Activated CD8-positive, alpha-beta T cell treated with anti-CD3 and anti-CD28 coated beads for 36 hours (primary cell): Measurements from ENCODE around the gene FYN. TPM values are rescaled to one million over a fixed set of nuclear protein-coding genes. Genes with fewer than 3 reads are reported as not detected.

Source experiments
- ATAC-seq: fragments of 200-7000 bp; cut with Tn5 transposase; one replicate; pipeline ENCODE4 v1.10.0; 2021; ENCODE audit warnings: mild to moderate bottlenecking, moderate library complexity
- CTCF ChIA-PET: fragments of 350-600 bp; sonication (Branson Sonifier 250); formaldehyde crosslinking; loops from one replicate; lab custom pipeline; 2021; ENCODE audit warnings: antibody characterized with exemption; lab: Charles Lee
- POLR2A ChIA-PET: fragments of 350-600 bp; sonication (Branson Sonifier 250); formaldehyde crosslinking; loops from one replicate; lab custom pipeline; 2021; ENCODE audit warnings: antibody characterized with exemption; lab: Charles Lee
- DNase-seq: peaks from one replicate; pipeline ENCODE4 v3.0.0-alpha.2; 2020
- H3K27ac Mint-ChIP-seq: one replicate; pipeline ENCODE4 v1.8.0; 2021; ENCODE audit warnings: mild to moderate bottlenecking, mixed read lengths
- H3K27me3 Mint-ChIP-seq: one replicate; pipeline ENCODE4 v1.8.0; 2021; ENCODE audit warnings: mixed read lengths
- H3K36me3 Mint-ChIP-seq: one replicate; pipeline ENCODE4 v1.8.0; 2021; ENCODE audit warnings: low read depth, mixed read lengths
- H3K4me1 Mint-ChIP-seq: one replicate; pipeline ENCODE4 v1.8.0; 2021; ENCODE audit warnings: low read depth, mixed read lengths
- H3K4me3 Mint-ChIP-seq: one replicate; pipeline ENCODE4 v1.8.0; 2021; ENCODE audit warnings: mild to moderate bottlenecking, moderate library complexity, mixed read lengths
- H3K9me3 Mint-ChIP-seq: one replicate; pipeline ENCODE4 v1.8.0; 2021; ENCODE audit warnings: mixed read lengths
- CTCF ChIP-seq: fragments of 200-600 bp; IDR thresholded peaks from one replicate; pipeline ENCODE4 v1.8.0; 2022; ENCODE audit warnings: antibody characterized with exemption, mild to moderate bottlenecking
- intact Hi-C: fragments of 100-400 bp; cut with micrococcal nuclease; formaldehyde crosslinking; loops from one replicate; pipeline ENCODE4 v1.10.0; 2022
- total RNA-seq, 2 experiments: library from RNA; stranded (reverse); gene quantifications; one replicate each; pipeline ENCODE4 v1.2.3, GENCODE V29; 2021

FYN gene
- total RNA-seq: 100 to 1,000 TPM; 384 to 386 TPM

GRCh38 chr6:111873178-111874024, at the start of gene FYN:
Gene FYN (minus strand): TSS chr6:111873452. CDS start chr6:111720051, 153,401 bp downstream.
- no peaks in the 10 kb centered on the region for H3K9me3 Mint-ChIP-seq
- DNase-seq (peak; percentile 100), ATAC-seq (peak; percentile 86)
- POLR2A ChIA-PET: interaction anchor here (0.6 to 3.4 kb wide), 24 partner anchors 9 to 170 kb away, joined by 3 to 18 read pairs (median 4); no protein-coding TSS in a partner anchor
- no peaks in the 10 kb centered on the region for H3K27me3 Mint-ChIP-seq
- peak within 1 kb of the TSS; percentile 98 for H3K27ac Mint-ChIP-seq
- intact Hi-C loops: loop anchor here (5.0 kb wide), 3 partner anchors 99 to 161 kb away; no protein-coding TSS in a partner anchor
- TF ChIP-seq CTCF: peak; percentile 45
- H3K4me3 Mint-ChIP-seq: peak within 1 kb of the TSS; percentile 98
- CTCF ChIA-PET: interaction anchor here (0.7 to 1.9 kb wide), 17 partner anchors 29 to 171 kb away, joined by 3 to 10 read pairs (median 4); no protein-coding TSS in a partner anchor
- peaks cover 30% of the 10 kb centered on the region for H3K4me1 Mint-ChIP-seq
- peaks cover 34% of the 10 kb centered on the region for H3K36me3 Mint-ChIP-seq

- no peak for ATAC-seq
- peaks cover 32% of the 10 kb centered on the region for H3K4me1 Mint-ChIP-seq
Observed at GRCh38 chr6:111922454-111923297, 49.4 kb upstream of the FYN start.

GRCh38 chr6:111921103-111921502, 47.9 kb upstream of the FYN start:
- POLR2A ChIA-PET: no interaction called here
- intact Hi-C loops: loop anchor here (5.0 kb wide), 1 partner anchor 51 kb away; no protein-coding TSS in a partner anchor
- Mint-ChIP-seq H3K9me3 (no peaks in the 10 kb centered on the region), H3K36me3 (no peaks in the 10 kb centered on the region), H3K27me3 (no peaks in the 10 kb centered on the region), H3K4me3 (no peak overlapping the region), H3K27ac (no peak overlapping the region), H3K4me1 (peaks cover 32% of the 10 kb centered on the region)
- DNase-seq (no peak), ATAC-seq (no peak)
- CTCF ChIA-PET: interaction anchor here (0.9 to 1.2 kb wide), 2 partner anchors 36 to 211 kb away, joined by 3 read pairs; no protein-coding TSS in a partner anchor
- no peak for TF ChIP-seq CTCF

More at GRCh38 chr6:111922454-111923297, 49.4 kb upstream of the FYN start:
- no peaks in the 10 kb centered on the region for H3K27me3 Mint-ChIP-seq
- H3K36me3 Mint-ChIP-seq: no peaks in the 10 kb centered on the region
- TF ChIP-seq CTCF: no peak
- H3K4me3 Mint-ChIP-seq: no peak overlapping the region
- POLR2A ChIA-PET: interaction anchor here (0.6 to 0.9 kb wide), 2 partner anchors 49 to 67 kb away, joined by 3 to 4 read pairs; no protein-coding TSS in a partner anchor
- no peak for DNase-seq
- CTCF ChIA-PET: no interaction called here
- H3K9me3 Mint-ChIP-seq: no peaks in the 10 kb centered on the region
- intact Hi-C loops: loop anchor here (5.0 kb wide), 1 partner anchor 50 kb away; no protein-coding TSS in a partner anchor
- H3K27ac Mint-ChIP-seq: peak overlapping the region; percentile 71

- H3K4me3 Mint-ChIP-seq: no peak overlapping the region
- intact Hi-C loops: loop anchor here (5.0 kb wide), 1 partner anchor 52 kb away; no protein-coding TSS in a partner anchor
- no peak for ATAC-seq
- H3K36me3 Mint-ChIP-seq: no peaks in the 10 kb centered on the region
- peaks cover 32% of the 10 kb centered on the region for H3K4me1 Mint-ChIP-seq
- TF ChIP-seq CTCF: no peak
- no peaks in the 10 kb centered on the region for H3K27me3 Mint-ChIP-seq
- no peak overlapping the region for H3K27ac Mint-ChIP-seq
- CTCF ChIA-PET: interaction anchor here (0.9 to 1.2 kb wide), 2 partner anchors 35 to 210 kb away, joined by 3 read pairs; no protein-coding TSS in a partner anchor
- H3K9me3 Mint-ChIP-seq: no peaks in the 10 kb centered on the region
- POLR2A ChIA-PET: no interaction called here
- no peak for DNase-seq
Observed at GRCh38 chr6:111920578-111920977, 47.3 kb upstream of the FYN start.
